Parathyroid adenoma (tissue), 2 donors: ENCODE results near the gene NIPSNAP2.
"Not testable (repeated sequence)": the region's sequence is repeated elsewhere in the genome, so short reads cannot be mapped to it uniquely, and the experiment has no call there.

Source experiments
- H2AFZ ChIP-seq: fragments of 300-600 bp; sonication (generic); one replicate; pipeline ENCODE4 v1.7.0; 2017; ENCODE audit warnings: antibody characterized with exemption, mild to moderate bottlenecking
- H3K27ac ChIP-seq: fragments of 300-600 bp; sonication (generic); one replicate; pipeline ENCODE4 v1.7.0; 2017
- H3K27me3 ChIP-seq: fragments of 300-600 bp; sonication (generic); one replicate; pipeline ENCODE4 v1.7.0; 2017; ENCODE audit warnings: low read length; ENCODE audit not compliant: control insufficient read depth, insufficient read depth
- H3K36me3 ChIP-seq: fragments of 300-600 bp; sonication (generic); one replicate; pipeline ENCODE4 v1.7.0; 2017; ENCODE audit warnings: low read length; ENCODE audit not compliant: control insufficient read depth, insufficient read depth
- H3K4me1 ChIP-seq: fragments of 300-600 bp; sonication (generic); one replicate; pipeline ENCODE4 v1.7.0; 2017; ENCODE audit warnings: control low read depth
- H3K4me2 ChIP-seq: fragments of 300-600 bp; sonication (generic); one replicate; pipeline ENCODE4 v1.7.0; 2017; ENCODE audit warnings: low read length
- H3K4me3 ChIP-seq: fragments of 300-600 bp; sonication (generic); one replicate; pipeline ENCODE4 v1.7.0; 2017; ENCODE audit warnings: low read depth, low read length
- H3K79me2 ChIP-seq: fragments of 300-600 bp; sonication (generic); one replicate; pipeline ENCODE4 v1.7.0; 2017; ENCODE audit warnings: control low read depth
- H3K9ac ChIP-seq: fragments of 300-600 bp; sonication (generic); one replicate; pipeline ENCODE4 v1.7.0; 2017; ENCODE audit warnings: mild to moderate bottlenecking
- H3K9me3 ChIP-seq: fragments of 300-600 bp; sonication (generic); one replicate; pipeline ENCODE4 v1.7.0; 2017; ENCODE audit warnings: low read length; ENCODE audit not compliant: control insufficient read depth
- CTCF ChIP-seq: fragments of 300-600 bp; sonication (generic); IDR thresholded peaks from one replicate; pipeline ENCODE4 v1.7.0; 2017; ENCODE audit warnings: antibody characterized with exemption, mild to moderate bottlenecking
- donor health status: primary hyperparathyroidism.

The NIPSNAP2 gene

DNA sequence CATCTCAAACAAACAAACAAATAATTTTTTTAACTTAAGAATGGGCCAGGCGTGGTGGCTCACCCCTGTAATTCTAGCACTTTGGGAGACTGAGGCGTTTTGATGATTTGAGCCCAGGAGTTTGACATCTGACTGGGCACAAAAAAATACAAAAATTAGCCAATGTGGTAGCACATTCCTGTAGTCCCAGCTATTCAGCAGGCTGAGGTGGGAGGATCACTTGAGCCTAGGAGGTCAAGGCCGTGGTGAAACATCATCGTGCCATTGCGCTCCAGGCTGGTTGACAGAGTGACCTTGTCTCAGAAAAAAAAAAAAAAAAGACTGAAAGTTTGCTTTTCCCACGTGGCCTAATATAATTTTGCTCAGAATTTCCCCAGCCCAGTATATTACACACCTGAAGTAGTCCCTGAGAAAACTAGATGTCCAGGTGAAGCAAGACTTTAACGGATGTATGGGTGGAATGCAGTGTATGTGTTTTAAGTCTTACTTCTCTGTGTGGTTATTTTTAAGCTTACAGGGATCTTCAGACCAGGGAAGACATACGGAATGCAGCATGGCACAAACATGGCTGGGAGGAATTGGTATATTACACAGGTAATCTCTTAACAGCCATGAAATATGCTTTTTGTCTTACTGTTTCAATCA is 32.6 kb downstream of the NIPSNAP2 start:
- Histone ChIP-seq H3K27ac (no peak overlapping the region), H3K9ac (no peak overlapping the region), H3K4me3 (no peak overlapping the region), H3K27me3 (no peaks in the 10 kb centered on the region), H2AFZ (no peak overlapping the region), H3K79me2 (no peaks in the 10 kb centered on the region), H3K36me3 (no peaks in the 10 kb centered on the region), H3K4me2 (no peak overlapping the region), H3K4me1 (no peaks in the 10 kb centered on the region), H3K9me3 (no peaks in the 10 kb centered on the region)
- TF ChIP-seq CTCF = no peak

DNA sequence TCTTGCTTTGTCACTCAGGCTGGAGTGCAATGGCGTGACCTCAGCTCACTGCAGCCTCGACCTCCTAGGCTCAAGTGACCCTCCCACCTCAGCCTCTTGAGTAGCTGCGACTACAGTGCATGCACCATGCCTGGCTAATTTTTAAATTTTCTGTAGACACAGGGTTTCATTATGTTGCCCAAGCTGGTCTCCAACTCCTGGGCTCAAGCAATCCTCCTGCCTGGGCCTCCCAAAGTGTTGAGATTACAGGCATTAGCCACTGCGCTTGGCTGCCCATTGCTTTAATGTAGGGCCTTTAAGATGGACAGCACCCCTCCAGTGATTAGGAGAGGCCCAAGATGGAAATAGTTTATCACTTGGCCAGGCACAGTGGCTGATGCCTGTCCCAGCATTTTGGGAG is 39.4 kb downstream of the NIPSNAP2 start:
- no peaks in the 10 kb centered on the region for H3K36me3 ChIP-seq
- H3K27me3 ChIP-seq = no peaks in the 10 kb centered on the region
- no peak overlapping the region for H3K4me2 ChIP-seq
- no peaks in the 10 kb centered on the region for H3K79me2 ChIP-seq
- H3K9ac ChIP-seq = no peak overlapping the region
- H3K4me3 ChIP-seq = no peak overlapping the region
- no peaks in the 10 kb centered on the region for H3K9me3 ChIP-seq
- H3K4me1 ChIP-seq = no peaks in the 10 kb centered on the region
- H3K27ac ChIP-seq = no peak overlapping the region
- H2AFZ ChIP-seq = no peak overlapping the region
- TF ChIP-seq CTCF = no peak

DNA sequence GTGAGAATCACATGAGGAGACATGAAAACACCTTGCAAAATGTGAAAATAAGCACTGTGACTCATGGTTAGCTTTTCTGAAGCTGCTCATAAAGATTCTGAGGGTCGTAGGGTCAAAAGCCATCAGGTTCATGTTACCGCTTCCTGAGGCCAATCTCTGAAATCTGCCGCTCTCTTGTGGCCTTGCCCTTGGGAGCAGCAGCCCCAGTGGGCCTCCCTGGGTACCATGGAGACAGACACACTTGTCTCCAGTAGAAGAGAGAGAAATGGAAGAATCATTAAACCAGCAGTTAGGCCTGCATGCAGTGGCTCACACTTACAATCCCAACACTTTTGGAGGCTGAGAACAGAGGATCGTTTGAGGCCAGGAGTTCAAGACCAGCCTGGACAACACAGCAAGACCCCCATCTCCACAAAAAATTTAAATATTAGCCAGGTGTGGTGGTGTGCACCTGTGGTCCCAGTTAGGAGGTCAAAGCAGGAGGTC is 42.8 kb downstream of the NIPSNAP2 start:
- Histone ChIP-seq H2AFZ (no peak overlapping the region), H3K4me1 (no peaks in the 10 kb centered on the region), H3K79me2 (no peaks in the 10 kb centered on the region), H3K9me3 (no peaks in the 10 kb centered on the region), H3K4me2 (no peak overlapping the region), H3K27ac (no peak overlapping the region), H3K9ac (no peak overlapping the region), H3K27me3 (no peaks in the 10 kb centered on the region), H3K4me3 (no peak overlapping the region), H3K36me3 (no peaks in the 10 kb centered on the region)
- no peak for TF ChIP-seq CTCF

DNA sequence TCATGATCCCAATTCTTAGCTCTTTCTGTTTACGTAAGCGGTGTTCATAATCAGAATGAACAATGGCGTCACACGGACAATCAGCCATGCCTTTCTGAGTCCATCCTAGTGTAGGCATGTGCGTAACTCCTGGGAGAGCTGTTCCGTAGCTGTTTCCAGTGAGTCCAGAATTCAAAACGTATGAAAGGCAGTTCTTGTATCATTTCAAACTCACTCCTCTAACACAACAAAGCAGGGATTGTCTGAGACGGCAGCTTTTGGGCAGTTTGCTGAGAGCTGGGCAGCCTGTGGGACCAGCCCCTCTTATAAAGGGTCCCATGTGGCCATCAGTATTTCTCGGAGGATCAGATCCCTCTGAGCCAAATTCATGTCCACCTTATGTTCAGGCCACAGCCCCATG is 43.5 kb downstream of the NIPSNAP2 start:
- no peak overlapping the region for H2AFZ ChIP-seq
- H3K79me2 ChIP-seq = no peaks in the 10 kb centered on the region
- no peaks in the 10 kb centered on the region for H3K36me3 ChIP-seq
- no peak overlapping the region for H3K27ac ChIP-seq
- no peak overlapping the region for H3K4me2 ChIP-seq
- H3K4me3 ChIP-seq = no peak overlapping the region
- H3K4me1 ChIP-seq = no peaks in the 10 kb centered on the region
- H3K9me3 ChIP-seq = no peaks in the 10 kb centered on the region
- no peaks in the 10 kb centered on the region for H3K27me3 ChIP-seq
- TF ChIP-seq CTCF = no peak
- H3K9ac ChIP-seq = no peak overlapping the region

DNA sequence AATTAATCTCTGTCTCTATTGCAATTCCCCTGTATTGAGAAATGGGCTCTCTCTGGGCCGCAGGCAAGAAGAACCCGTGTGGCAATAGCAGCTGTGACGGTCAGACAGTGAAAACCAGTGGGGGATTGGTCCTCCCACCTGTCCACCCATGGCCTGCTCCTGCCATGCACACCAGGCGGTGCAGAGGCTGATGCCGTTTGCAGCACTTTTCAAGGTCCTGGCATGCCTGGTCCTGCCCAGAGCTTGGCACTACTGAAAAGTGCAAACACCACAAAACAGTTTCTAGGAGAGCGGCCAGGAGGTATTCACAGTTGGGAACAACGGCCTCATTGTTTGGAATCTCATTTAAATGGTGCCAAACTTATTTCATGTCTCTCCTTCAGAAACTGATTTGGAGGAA is 45.3 kb downstream of the NIPSNAP2 start:
- H3K27ac ChIP-seq = no peak overlapping the region
- no peak for TF ChIP-seq CTCF

DNA sequence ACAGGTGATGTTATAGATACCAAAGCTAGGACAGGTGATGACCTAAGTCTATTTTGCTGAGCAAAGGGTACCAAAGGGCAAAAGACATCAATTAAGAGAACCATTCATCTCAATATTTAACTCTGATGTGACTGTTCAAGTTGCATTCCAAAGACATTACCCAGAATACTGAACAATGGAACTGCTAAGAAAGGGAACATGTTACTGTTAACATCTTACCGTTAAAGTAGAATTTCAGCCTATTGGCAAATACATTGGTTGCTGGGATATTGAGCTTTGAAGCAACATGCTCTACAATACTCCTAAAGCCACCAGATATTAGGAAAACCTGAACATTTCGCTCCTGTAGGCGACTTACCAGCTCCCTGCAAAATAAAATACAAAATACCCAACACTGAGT is 52.6 kb downstream of the NIPSNAP2 start:
- not testable (repeated sequence) for H3K79me2 ChIP-seq, H3K4me3 ChIP-seq, H3K9me3 ChIP-seq, H3K27me3 ChIP-seq, H3K4me2 ChIP-seq, H3K9ac ChIP-seq, H2AFZ ChIP-seq, H3K4me1 ChIP-seq, H3K36me3 ChIP-seq, H3K27ac ChIP-seq

More for the DNA sequence above, 45.3 kb downstream of the NIPSNAP2 start:
- H3K79me2 ChIP-seq = no peaks in the 10 kb centered on the region
- no peak overlapping the region for H3K4me3 ChIP-seq
- H3K36me3 ChIP-seq = no peaks in the 10 kb centered on the region
- no peak overlapping the region for H3K4me2 ChIP-seq
- H3K27me3 ChIP-seq = no peaks in the 10 kb centered on the region
- no peaks in the 10 kb centered on the region for H3K4me1 ChIP-seq
- H3K9ac ChIP-seq = no peak overlapping the region
- H3K9me3 ChIP-seq = no peaks in the 10 kb centered on the region
- no peak overlapping the region for H2AFZ ChIP-seq
